Glomerular endothelial cell (primary cell): ENCODE data around the gene NCOR1. TPM values are rescaled to one million over a fixed set of nuclear protein-coding genes. Genes with fewer than 3 reads are reported as not detected.
A peak's percentile ranks its signal among the peaks of the same experiment; 100 is the strongest.
"Not testable (repeated sequence)": the region's sequence is repeated elsewhere in the genome, so short reads cannot be mapped to it uniquely, and the experiment has no call there.

Source experiments
- DNase-seq: peaks from one replicate; pipeline ENCODE4 v3.0.0-alpha.2; 2011; ENCODE audit warnings: low read depth, low spot score; ENCODE audit errors: extremely low read depth
- total RNA-seq: library from RNA; depleted of rRNA; stranded (reverse); fragments of >200 nt; gene quantifications from 2 replicates; pipeline ENCODE4 v1.2.3, GENCODE V29; 2015

Gene NCOR1
- total RNA-seq, 1 donor from 2014 or later, result 107 TPM

DNA sequence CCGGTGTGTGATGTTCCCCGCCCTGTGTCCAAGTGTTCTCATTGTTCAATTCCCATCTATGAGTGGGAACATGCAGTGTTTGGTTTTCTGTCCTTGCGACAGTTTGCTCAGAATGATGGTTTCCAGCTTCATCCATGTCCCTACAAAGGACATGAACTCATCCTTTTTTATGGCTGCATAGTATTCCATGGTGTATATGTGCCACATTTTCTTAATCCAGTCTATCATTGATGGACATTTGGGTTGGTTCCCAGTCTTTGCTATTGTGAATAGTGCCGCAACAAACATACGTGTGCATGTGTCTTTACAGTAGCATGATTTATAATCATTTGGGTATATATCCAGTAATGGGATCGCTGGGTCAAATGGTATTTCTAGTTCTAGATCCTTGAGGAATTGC is 63.0 kb downstream of the NCOR1 start:
- DNase-seq, result not testable (repeated sequence)

DNA sequence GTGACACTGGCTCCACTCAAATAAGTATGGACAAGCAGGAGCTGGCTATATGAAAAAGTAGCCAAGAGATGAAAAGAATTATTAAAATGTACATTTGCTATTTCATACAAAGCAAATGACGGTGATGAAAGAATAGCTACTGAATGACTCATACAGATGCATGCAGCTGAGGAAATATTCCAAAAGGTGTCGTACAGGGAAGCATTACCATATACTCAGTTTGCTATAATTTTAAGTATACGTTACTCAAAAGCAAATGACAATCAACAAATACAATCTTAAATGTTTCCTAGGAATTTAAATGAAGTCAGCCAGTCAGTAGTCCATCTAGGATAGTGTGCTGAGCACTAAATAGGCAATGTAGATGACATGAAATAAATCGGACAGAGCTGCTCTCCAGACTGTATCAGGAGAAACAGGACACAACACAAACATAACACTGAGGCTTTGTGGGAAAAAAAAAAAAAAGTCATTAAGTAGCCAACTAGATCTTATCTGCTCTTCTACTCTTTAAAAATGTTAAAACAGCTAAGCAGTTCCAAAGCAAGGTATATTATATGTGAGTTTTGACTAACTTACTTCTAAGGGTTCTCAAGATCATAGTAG is 65.0 kb downstream of the NCOR1 start:
- peak; percentile 33 for DNase-seq

DNA sequence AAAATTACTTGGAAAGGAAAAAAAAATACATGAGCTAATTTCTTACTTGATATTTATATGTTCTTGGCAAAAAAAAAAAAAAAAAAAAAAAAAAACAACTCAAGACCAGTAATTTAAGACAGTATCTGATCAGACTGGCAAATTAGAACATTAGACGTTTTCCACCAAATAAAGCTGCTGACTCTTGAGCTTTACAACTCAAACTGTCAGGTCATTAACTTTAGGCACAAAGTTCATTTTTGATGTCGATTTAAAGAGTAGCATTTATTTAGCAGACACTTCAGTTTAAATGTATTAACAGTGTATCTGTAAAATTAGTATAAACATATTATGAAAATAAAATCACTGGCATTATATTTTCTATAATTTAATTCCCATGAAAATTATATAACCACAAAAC is 66.7 kb downstream of the NCOR1 start:
- no peak for DNase-seq

DNA sequence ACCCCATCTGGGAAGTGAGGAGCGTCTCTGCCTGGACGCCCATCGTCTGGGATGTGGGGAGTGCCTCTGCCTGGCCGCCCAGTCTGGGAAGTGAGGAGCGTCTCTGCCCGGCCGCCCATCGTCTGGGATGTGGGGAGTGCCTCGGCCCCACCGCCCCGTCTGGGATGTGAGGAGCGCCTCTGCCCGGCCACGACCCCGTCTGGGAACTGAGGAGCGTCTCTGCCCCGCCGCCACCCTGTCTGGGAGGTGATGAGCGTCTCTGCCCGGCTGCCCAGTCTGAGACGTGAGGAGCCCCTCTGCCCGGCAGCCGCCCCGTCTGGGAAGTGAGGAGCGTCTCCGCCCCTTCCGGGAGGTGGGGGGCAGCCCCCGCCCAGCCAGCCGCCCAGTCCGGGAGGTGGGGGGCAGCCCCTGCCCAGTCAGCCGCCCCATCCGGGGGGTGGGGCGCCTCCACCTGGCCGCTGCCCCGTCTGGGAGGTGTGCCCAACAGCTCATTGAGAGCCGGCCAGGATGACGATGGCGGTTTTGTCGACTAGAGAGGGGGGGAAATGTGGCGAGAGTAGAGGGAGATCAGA is 69.9 kb downstream of the NCOR1 start:
- not testable (repeated sequence) for DNase-seq

DNA sequence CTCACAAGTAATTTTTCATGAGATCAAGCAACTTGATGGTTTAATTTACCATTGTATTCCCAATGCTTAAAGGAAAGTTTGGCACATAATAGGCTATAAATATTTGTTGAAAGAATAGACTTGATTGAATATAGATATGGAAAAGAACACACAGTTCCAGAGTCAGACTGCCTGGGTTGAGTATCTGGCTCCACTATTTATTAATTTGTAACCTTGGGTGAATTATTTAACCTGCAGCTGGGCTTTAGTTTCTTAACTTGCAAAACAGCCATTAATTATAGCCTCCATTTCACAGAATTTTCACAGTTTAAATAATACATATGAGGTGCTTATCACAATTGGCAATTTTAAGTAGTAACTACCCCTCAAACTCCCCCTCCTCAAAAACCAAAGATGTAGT is 73.6 kb downstream of the NCOR1 start:
- no peak for DNase-seq

DNA sequence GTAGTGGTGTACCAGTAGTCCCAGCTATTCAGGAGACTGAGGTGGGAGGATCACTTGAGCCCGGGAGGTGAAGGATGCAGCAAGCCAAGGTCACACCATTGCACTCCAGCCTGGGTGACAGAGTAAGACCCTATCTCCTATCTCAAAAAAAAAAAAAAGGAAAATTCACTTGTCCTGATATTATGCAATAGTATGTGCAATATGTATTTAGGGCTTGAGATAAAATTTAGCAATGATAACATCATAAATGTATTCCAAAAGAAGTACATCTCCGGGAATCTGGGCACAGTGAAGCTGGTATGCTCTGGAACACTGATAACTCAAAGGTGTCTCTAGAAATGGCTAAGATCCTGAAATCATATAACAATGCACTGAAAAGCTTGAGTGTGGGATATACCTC is 74.5 kb downstream of the NCOR1 start:
- no peak for DNase-seq

DNA sequence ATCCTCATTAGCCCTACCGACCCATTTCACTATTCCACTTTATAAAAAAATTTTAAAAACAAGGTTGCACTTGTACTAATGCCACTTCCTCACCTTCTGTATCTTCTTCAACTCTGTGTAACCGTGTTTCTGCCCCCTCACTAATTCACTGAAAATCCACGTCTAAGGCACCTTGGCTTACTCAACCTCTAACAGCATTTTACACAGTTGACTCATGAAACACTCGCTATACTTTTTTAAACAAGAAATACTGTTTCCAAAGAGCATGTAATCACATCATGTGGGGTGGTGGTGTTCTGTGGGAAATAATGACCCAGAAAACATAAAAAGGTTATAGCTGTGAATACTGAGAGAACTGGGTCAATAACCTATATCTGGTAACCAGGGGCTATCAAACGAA is 79.9 kb downstream of the NCOR1 start:
- no peak for DNase-seq

DNA sequence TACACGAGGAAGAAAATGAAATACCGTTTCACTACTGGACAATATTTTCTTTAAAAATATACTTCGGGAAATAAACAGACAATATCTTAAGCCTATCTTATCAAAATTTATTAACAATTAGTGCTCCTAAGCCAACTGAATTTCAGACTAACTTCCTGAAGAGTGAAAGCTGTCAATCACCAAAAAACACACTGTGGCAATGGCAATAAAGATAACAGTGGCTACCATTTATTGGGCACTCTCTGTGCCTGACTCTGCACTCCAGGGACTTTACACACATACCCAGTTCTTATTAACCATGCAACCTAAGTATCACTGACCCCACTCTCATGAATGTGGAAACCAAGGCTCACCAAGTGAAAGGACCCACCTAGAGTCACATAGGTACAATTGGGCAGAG is 83.7 kb downstream of the NCOR1 start:
- no peak for DNase-seq

DNA sequence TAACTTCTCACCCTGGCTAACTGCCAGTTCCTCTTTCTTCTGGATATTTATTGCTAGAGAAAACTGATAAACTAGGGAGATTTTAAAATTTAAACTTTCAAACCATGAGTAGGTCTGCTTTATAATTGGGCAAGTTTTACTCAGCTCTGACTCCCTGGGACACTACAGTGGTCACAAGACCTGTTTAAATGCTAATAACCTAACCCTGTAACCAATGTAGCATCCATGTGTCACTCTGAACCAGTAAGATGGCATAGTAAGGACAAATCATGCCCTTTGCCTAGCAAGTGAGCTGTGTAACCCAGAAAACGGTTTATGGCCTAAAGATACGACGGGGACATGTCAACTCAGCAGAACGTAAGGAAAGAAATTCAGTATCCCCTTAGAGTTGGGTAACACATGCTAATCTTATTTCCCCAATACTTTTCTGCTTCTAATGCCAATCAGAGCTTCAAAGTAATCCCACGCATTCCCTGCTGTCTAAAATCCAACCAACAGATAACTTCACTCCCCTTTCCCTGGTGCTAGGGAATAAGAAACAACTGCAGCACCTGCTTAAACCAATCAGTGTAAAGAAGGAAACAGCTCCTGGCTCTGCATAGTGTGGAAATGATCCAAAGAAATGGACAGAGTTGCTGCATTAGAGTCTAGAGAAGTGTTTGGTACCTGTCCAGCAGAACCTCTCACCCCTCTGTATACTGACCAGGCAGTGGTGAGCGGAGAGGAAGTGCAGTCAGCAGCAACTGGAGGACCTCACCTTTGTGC is 85.7 kb downstream of the NCOR1 start:
- no peak for DNase-seq

DNA sequence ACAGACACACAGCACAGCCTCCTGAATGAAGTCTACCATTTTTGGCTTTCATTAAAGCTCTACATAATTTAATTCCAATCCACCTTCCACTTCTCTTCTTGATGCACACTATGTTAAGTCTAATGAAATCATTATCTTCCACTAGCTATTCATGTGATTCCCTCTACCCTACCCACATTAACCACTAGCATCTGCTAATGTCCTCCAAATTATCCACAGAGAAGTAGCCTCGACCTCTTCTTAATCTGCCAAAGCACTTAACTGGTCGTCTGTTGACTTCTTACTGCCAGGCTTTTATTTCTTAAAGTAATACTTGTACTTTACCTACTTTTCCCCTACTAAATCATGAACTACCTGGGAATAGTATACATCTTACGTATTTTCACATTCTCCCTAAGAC is 91.8 kb downstream of the NCOR1 start:
- no peak for DNase-seq

DNA sequence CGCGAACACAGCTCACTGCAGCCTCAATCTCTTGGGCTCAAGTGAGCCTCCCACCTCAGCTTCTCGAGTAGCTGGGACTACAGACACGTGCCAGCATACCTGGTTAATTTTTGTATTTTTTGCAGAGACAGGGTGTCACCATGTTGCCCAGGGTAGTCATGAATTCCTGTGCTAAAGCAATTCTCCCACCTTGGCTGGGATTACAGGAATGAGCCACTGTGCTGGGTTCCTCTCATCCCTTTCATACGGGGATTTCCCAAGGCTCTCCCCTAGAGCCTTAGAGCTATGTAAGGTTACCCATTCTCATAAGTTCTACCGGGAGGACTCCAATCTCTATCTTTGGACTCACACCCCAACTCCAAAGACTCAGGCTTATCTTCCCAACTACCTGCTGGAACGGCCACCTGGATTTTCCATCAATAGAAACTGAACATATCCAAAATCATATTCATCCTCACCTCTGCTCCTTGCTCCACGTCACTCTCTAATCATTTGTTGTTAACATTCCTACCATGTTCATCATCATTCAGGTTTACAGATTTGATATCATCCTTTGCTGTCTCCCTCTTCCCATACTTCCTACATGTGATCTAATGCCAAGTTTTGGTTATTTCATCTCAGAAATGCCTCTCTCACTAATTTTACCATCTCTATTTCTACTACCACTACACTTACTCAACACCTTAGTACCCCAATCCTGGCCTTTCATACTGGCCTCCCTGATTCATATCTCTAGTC is 92.5 kb downstream of the NCOR1 start:
- DNase-seq, result no peak

DNA sequence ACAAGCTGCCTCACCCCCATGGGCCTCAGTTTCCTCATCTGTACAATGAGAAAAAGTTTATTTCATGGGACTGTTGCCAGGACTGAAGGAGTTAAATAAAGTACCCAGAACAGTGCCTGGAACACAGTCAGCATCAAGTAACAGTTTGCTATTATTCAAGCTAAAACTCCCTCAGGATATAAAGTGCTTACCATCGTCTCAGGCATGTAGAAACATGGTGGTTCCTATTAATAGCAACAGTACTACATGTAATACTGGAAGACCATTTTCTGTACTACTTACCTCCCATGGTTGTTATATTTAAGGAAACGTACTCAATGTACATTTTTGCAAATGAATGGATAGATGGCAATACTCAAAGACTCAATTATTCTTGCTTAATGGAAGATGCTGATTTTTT is 93.4 kb downstream of the NCOR1 start:
- no peak for DNase-seq

DNA sequence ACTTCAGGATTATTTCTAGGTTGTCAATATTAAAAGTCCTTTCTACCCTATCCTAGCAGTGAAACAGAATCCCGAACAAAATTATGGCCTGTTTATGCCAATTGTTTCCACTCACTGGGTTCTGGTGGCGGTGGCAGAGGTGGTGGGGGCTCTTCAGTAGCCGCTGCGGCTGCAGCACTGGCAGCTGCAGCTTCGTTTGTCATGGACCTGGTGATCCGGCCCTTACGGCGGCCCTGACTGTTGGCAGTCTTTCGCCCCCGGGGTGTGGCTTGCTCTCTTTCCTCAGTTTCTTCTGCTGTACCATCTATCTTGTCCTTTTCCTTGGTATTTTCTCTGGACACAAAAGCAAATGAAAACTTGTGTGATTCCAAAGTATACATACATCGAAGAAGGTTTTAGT is 94.4 kb downstream of the NCOR1 start:
- no peak for DNase-seq

DNA sequence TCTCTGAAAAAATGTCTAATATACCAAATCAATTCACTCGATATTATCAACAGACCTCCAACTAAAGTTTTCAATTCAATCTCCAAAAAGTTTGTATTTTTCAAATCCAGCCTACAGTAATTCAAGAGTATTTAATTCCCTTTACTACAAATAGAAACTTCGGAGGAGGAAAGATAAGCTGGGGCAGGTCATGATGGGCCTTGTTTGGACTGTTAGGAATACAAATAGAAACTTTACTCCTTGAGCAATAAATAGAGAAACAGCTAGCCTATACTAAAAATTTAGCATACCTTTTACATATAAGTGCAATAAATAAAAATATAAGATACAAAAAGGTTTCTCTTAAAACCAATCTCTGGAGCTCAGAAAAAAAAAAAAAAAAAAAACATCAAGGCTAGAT is 98.2 kb downstream of the NCOR1 start:
- no peak for DNase-seq

DNA sequence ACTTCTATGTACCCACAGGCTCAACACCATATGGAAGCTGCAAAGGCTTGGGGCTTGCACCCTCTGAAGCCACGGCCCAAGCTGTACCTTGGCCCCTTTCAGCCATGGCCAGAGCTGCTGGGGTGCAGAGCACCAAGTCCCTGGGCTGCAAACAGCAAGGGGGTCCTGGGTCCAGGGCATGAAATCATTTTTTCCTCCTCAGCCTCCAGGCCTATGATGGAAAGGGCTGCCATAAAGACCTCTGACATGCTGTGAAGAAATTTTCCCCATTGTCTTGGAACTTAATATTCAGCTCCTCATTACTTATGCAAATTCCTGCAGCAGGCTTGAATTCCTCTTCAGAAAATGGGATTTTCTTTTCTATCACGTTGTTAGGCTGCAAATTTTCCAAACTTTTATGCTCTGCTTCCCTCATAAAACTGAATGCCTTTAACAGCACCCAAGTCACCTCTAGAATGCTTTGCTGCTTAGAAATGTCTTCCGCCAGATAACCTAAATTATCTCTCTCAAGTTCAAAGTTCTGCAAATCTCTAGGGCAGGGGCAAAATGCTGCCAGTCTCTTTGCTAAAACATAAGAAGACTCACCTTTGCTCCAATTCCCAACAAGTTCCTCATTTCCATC is 100.1 kb downstream of the NCOR1 start:
- DNase-seq, result not testable (repeated sequence)

DNA sequence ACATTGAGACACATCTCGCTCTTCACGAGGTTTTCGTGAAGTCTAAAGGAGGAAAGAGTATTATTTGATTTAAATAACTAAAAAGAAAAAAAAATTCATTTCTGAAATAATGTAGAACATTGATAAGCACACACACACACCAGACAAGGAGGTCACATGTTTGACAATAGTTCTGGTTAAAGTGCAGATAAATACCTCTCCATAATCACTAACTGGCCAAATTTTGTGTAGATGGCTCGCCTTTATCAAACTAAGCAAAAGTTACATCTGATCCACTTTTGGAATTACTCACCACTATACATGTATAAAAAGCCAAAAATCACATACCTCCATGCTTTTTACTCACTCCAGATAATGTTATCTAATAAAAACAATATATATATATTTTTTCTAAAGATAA is 106.5 kb downstream of the NCOR1 start:
- no peak for DNase-seq

DNA sequence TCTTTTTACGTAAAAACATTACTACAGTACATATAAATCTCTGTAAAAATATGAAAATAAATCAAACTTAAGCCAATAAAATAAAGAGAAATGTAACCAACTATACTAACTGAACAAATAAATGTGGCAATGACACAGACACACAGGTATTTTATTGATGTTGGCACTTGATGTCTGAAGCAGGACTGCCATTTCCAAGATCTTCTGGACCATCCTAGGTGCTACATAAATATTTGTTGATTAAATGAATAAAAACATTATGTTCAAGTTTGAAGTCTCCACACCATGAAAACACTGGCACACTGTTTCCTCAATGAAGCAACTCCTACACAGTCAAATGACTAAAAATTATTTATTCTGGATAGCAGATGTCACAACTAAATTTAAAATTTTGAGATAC is 106.9 kb downstream of the NCOR1 start:
- DNase-seq, result no peak

DNA sequence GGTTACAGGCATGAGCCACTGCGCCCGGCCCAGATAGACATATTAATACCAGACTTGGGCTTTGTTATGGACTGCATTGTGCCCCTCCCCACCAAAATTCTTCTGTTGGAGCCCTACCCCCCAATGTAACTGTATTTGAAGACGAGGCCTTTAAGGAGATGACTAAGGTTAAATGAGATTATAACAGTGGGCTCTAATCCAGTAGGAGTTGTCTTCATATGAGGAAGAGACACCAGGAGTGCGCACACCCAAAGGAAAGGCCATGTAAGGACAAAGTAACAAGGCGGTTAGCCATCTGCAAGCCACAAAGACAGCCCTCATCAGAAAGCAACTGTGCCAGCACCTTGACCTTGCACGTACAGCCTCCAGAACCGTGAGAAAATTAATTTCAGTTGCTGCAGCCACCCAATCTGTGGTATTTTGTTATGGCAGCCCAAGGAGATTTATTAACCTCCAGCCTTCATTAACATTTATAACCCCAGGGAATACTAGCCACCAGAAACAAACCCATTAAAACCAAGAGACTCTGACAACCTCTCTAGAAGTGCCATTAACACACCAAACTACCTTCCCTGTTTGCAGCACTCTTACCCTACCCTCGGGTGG is 108.1 kb downstream of the NCOR1 start:
- DNase-seq, result no peak

DNA sequence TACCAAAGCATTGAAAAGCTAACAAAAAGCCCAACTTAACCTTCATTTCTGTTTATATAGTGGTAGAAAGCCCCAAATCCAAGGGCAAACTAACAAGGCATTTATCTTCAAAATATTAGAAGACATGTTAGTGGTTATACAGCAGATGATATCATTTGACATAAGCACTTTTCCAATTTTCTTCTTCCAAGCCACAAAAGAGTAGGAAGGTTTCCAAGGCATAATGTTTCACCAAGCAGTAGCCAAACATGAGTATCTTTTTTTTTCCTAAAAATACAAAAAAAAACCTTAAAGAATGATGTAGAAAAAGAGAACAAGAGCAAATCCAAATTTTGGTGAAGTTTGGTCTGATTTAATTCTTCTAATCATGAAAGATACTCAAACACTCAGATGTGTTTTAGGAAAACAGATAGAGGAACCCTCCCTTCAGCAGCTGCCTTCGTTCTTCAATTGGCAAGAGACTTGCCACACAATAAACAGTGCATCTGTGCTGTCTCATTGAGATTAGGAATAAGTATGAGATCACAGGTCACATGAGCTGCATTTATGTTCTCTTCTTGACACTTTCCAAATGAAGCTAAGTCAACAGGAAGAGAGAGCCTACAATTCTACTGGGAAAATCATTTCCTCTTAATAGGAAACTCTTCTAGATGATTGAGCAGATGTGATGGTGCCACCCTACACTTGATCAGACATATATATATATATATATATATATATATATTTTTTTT is 109.0 kb downstream of the NCOR1 start:
- DNase-seq, result peak; percentile 51

DNA sequence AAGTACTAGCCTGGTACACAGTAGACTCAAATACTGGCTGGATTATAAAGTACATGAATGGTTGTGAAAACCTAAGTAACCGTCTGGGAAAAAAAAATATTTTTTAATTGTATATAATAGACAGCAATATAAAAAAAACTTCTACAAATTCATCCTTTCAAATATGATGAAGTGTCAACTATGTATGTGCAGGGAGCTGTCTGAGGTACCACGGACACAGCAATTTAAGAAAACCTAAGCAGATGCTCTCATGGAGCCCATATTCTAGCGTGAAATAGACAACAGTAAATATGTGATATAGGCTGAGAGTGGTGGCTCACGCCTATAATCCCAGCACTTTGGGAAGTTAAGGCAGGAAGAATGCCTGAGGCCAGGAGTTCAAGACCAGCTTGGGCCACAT is 111.1 kb downstream of the NCOR1 start:
- DNase-seq, result no peak
